GM19455 (cell line): ENCODE results near the gene MYLK2.

Experiments used
- ATAC-seq: cut with Tn5 transposase; IDR thresholded peaks from one replicate; pipeline ENCODE4 v1.9.1; 2021; ENCODE audit not compliant: unreplicated experiment

MYLK2 gene

GRCh38 chr20:31835554-31835953, 16.4 kb downstream of the MYLK2 start:
- ATAC-seq, result no peak

- ATAC-seq, result no peak
These were observed 17.1 kb downstream of the MYLK2 start for GRCh38 chr20:31835977-31836852.

DNA sequence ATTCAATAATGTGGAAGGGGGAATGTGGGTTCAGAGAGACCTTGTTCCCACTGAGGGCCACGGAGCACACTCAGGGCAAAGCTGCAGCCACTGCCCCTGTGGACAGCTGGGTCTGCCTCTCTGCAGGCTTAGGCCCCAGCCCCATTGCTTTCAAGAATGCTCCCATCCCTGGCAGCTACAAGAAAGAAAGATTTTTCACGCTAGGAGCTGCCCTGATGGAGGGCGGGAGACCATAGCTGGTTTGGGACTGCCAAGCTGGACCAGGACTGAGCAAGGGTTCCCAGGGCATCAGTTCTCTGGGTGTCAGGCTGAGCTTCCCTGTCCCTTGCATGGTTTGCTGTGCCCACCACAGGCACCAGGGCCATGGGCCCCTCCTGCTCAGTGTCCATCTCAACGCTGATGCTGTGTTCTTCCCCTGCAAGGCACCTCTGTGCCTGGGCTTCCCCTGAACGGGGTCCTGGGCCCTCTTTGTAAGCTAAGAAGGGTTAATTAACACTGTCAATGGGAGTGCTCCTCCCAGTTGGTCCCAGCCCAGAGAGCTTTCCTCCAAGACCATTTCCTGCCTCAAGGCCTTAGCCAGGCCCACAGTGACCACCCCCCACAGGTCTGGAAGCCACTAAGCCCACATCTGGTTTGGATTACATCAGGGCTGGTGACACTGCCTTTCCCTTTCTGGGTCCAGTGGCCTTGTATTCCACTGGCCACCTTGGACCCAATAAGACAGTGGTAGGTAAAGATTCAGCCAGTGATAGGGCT, 17.9 kb downstream of the MYLK2 start:
- no peak for ATAC-seq

GRCh38 chr20:31837896-31838397, 18.8 kb downstream of the MYLK2 start:
- no peak for ATAC-seq

GRCh38 chr20:31838646-31839292, 19.6 kb downstream of the MYLK2 start:
- ATAC-seq, result no peak

- no peak for ATAC-seq
These were observed 20.8 kb downstream of the MYLK2 start for GRCh38 chr20:31839782-31840487.

DNA sequence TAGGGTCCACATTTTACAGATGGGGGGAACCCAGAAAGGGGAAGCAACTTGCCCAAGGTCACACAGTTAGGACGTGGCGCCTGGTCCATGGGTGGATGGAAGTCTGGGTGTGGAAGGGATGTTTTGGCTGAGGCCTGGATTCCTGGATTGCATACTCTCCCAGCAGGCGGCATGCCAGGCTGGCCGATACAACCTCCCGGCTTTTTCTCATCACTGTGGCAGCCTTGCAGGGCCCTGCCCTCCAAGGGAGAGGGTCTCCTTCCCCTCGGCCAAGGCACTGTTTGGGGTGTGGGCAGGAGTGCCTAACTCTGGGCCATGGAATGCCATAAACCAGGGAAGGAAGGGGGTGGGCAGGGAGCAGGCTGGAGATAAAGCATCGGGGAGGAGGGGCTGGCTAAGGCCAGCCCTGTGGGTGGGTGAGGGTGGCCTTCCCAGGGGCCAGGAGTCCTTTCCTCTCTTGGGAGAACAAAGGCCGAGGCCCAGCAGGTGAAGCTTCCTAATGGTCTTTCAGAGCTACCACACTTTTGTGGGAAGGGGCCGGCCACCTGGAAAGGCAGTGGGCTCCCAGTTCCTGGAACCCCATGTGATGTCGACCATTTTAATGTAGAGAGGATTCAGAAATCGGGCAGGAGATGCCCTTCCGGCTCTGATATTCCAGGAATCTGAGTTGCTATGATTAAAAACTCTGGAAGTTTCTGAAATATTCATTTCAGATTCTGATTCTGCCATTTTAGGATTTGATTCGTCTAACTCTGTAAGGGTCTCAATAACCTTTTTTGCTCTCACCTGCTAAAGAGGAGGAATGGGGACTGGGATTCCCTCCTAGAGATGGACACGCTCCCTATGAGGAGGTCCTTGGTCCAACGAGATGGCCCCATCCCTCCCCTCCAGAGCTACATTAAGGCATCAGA, 22.0 kb downstream of the MYLK2 start:
- no peak for ATAC-seq

DNA sequence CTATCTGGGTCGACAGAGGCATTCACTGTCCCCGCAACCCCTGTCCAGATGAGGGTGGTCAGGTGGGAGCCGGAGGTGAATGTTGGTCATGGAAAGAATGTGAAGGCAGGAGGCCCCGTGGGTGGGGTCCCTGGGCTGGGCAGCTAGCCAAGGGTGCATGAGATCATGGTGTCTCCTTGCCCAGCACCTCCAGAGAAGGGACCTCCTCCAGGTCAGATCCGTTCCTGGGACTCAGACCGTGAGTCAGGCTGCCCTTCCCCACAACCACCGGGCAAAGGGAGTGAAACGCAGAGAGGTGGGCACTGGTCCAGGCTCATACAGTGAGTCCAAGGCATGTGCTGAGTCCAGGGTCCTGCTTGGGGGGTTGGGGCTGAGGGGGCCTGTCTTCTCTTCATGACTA, 22.8 kb downstream of the MYLK2 start:
- ATAC-seq, result no peak

DNA sequence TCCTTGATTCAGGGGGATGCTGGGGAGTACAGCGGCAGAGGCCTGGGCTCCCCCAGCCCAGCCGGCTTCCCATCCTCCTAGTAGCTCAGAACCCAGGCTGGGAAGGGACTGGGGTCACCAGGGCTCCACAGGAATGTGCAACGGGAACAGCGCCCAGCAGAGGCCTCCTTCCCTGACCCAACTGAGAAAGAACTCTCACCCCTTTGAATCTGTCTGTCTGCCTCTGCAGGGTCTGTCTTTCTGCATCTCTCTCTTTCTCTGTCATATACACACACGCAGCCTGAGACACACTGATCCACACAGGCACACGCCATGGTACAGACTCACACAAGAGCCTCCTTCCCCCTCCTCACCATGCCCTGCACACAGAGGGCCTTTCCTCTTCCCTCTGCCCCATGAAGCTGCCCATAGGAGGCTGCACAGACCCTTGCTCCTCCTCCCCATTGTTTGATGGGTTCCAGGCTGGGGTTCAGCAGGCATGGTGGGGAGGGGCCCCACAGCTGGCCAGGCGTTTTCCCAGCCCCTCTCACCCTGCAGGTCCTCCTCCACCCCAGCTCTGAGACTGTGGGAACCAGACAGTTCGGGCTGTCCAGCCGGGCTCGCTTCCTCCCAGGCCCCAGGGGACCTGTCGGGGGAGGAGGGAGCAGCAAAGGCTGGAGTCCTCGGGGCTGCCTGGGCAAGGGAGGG, 23.5 kb downstream of the MYLK2 start:
- ATAC-seq, result no peak

DNA sequence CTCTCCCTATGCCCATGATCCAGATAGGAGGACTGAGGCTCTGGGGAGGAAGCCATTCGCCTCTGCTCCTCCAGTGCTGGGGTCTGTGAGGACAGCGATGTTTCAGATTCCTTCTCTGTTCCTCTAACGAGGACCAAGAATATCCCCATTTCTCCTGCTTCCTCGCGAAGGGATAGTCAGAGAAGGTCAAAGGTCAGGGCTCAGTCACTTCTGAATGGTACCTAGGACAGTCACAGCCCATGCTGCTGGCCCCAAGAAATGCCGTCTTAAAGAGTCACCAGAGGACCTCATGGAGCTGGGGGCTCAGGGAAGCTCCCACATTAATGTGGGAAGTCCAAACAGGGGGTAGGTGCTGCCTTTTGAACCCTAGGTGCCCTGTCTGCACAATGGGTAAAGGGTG, 24.1 kb downstream of the MYLK2 start:
- no peak for ATAC-seq

DNA sequence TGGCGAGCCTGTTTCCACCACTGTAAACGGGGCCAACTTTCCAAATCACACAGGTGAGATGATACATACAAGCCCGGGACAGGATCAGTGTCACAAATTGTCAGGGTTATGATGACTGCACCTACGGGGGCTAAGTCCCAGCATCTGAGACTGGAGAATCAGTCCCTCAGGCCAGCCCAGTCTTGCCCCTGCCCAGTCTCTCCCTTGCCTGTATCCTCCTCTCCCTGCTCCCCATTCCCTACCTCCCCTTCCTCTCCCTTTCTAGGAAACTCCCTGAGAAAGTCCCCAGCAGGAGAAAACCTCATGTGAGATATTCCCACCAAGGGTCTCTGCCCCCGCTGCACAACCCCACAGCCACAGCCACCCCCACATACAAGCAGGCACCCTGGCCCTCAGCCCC, 24.7 kb downstream of the MYLK2 start:
- ATAC-seq, result no peak

DNA sequence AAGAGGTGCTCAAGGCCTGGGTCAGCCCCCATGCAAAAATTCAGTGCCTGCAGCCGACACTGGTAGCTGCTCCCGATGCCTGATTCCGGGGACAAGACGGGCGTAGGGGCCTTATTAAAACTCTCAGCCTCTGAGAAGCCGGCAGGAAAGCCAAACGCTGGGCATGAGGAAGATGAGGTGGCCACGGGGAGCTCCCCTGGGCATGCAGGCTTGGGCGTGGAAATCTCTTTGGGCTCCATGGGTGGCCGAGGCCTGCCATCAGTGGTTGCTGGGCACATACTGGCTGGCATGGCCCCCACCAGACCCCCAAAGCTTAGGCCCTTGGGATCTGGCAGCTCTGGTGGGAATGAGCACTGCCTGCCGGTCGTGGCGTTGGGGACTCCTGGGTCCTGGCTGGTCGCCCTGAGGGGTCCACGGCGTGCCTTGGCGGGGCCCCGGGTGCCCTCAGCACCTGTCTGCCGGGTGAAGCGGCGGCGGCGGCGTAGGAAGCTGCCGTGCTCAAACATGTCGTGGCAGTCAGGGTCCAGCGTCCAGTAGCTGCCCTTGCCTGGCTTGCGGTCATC, 25.7 kb downstream of the MYLK2 start:
- no peak for ATAC-seq

DNA sequence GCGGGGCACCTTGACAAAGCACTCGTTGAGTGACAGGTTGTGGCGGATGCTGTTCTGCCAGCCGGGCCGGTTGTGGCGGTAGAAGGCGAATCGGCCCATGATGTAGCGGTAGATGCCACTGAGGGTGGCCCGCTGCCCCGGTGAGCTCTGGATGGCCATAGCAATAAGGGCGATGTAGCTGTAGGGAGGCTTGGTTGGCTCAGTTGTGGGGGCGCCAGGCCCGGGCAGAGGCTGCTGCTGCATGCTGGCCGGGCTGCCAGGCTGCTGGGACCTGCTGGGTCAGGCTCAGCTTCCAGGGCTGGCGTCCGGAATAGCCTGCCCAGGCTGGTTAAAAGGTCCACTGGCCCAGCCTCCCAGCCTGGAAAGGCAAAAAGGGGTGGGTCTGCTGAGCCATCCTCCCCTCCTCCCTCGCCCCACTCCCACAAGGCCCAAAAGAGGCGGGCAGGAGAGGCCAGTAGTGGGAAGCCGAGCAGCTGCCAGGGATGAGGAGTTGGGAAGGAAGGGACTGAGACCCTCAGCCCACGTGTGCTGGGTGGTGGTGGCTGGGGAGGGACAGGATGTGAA, 26.2 kb downstream of the MYLK2 start, which contains the start of gene FOXS1:
TSS of gene FOXS1 (minus strand) at position 305 of the 564 bp plus-strand sequence. CDS start at position 243, 62 bp downstream.
- ATAC-seq, result no peak

- no peak for ATAC-seq
These were observed 27.6 kb downstream of the MYLK2 start for GRCh38 chr20:31846793-31847138.

DNA sequence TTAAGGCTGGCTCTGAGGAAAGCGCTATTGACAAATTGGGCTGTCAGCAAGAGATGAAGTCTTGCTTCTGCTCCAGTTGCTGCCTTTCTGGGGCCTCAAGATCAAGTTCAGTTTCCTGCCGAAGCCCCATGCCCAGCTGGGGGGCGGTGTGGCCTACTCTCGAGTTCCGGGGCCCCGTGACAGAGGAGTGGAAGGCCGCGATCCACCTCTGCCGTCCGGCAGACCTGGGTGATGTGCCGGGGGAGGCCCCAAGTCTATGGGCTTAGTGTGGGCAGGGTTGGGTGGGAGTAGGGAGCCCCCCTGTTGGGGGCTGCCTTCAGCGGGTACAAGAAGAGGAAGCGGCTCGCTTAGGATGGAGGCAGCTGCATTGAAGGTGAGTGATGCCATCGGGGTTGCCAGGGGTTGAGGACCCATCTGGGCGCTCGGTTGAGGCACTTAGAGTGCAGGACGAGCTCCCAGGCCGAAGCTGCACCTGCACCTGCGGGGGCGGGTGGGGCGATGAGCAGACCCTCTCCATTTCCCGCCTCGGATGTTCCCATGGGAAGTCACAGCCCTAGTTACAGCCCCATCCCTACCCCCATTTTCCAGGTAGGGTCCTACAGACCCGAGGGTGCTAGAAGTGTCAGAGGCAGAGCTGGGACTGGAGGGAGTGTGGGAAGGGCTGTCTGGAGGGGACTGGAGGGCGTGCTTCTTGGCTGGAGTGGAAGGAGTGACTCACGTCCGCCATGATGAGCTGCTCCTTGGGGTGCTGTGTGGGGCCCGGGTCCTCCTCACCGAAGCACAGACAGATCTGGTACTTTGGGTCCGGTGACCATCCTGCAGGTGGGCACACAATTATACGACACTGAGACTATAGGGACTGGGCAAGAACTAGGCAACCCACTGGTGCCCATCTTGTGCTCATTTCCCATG, 29.2 kb downstream of the MYLK2 start:
- ATAC-seq, result no peak

DNA sequence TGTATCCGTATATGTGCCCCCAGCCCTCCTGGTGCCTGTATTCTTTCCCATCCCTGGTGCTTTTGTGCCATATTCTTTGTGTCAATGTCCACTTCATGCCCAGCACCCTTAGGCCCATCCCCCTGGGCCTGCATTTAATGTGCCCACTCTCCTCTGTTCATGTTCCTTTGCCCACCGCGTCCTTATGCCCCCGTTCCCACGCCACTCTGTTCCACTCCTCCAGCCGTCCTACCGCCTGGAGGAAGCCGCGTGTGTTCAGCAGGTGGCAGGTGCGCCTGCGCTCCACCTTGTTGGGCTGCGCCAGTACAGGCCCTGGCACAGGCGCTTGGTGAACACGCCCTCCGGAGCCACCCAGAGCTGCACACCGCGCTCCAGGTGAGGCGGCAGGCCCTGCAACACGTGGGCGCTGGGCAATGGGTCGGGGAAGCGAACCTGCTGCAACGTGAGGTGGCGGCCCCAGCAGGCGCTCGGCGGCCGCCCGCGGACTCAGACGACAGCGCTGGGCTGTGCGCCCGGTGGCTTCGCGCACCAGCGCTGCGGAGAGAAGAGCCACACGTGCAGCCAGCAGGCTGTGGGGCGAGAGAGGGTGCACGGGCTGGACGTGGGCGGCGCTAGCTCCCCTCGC, 30.3 kb downstream of the MYLK2 start:
- no peak for ATAC-seq
